Prostate gland (tissue), 2 donors: ENCODE data around the gene KDM4C. TPM values are rescaled to one million over a fixed set of nuclear protein-coding genes. Genes with fewer than 3 reads are reported as not detected.

Experiments
- DNase-seq: peaks from one replicate; pipeline ENCODE4 v3.0.0-alpha.2; 2019; ENCODE audit warnings: low spot score
- H3K27ac ChIP-seq, 2 donors: fragments of 200-600 bp; sonication (generic); 2 replicates each; pipeline ENCODE4 v1.5.1; 2017 to 2019
- H3K27me3 ChIP-seq: fragments of 200-600 bp; sonication (generic); replicated peaks from 2 replicates; pipeline ENCODE4 v1.5.1; 2019; ENCODE audit not compliant: insufficient read depth
- H3K36me3 ChIP-seq, 2 donors: fragments of 200-600 bp; sonication (generic); 1 replicate in 1 of 2; 2 replicates in 1 of 2; pipeline versions ENCODE4 v1.5.1 to v1.8.1; 2017 to 2019
- H3K4me1 ChIP-seq: fragments of 200-600 bp; sonication (generic); replicated peaks from 2 replicates; pipeline ENCODE4 v1.5.1; 2019
- H3K4me3 ChIP-seq, 2 donors: fragments of 200-600 bp; sonication (generic); 2 replicates each; pipeline ENCODE4 v1.5.1; 2017 to 2019
- H3K9me3 ChIP-seq: fragments of 200-600 bp; sonication (generic); 2 replicates; pipeline ENCODE4 v1.5.1; 2017
- POLR2A ChIP-seq: fragments of 450-650 bp; IDR thresholded peaks from one replicate; pipeline ENCODE4 v1.6.1; 2016; ENCODE audit warnings: antibody characterized with exemption, mild to moderate bottlenecking
- POLR2AphosphoS5 ChIP-seq: sonication (generic); formaldehyde crosslinking; IDR thresholded peaks from one replicate; pipeline ENCODE4 v1.6.1; 2017; ENCODE audit warnings: antibody characterized with exemption
- WGBS: methylation state at CpG from one replicate; pipeline ENCODE4 v1.1.5; 2018; 5-methylcytosine and 5-hydroxymethylcytosine counted together
- intact Hi-C: fragments of 100-400 bp; cut with DNase I; formaldehyde crosslinking; loops from one replicate; pipeline ENCODE4 v1.14.2; 2022
- total RNA-seq, 2 donors: library from RNA; depleted of rRNA; stranded (reverse); fragments of >200 nt; gene quantifications; one replicate each; pipeline ENCODE4 v1.1.0, GENCODE V29; 2016
- TF ChIP-seq, protein P1 (sequence below), 4 experiments: fragments of 200-600 bp in 2 of 4; fragments of 450-650 bp in 2 of 4; sonication (generic) in 2 of 4; IDR thresholded peaks; 1 replicate in 3 of 4; 2 replicates in 1 of 4; pipeline ENCODE4 v1.5.1; 2016 to 2019; ENCODE audit warnings: antibody characterized with exemption in 4 of 4, mild to moderate bottlenecking in 2 of 4, moderate library complexity in 2 of 4

The KDM4C gene
- total RNA-seq, 2 donors from 2014 or later = 18.1 to 27.7 TPM

DNA sequence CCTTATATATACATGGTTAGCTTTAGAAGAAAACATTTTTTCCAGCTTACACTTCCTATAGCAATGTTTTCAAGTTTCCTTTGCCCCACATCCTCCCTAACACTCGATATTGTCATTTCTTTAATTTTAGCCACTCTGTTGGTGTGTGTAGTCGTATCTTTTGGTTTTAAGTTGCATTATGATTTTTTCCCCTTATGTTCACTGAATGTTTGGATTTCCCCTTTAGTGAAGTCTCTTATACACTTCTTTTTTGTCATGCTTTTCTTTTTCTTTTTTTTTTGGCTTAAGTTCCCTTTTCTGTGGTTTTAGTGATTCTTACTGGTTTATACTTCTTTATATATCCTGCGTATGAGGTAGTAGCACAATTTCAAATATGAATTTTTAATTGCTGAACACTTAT is 58.8 kb downstream of the KDM4C start:
- Histone ChIP-seq H3K4me3 (no peak overlapping the region), H3K4me1 (no peaks in the 10 kb centered on the region), H3K9me3 (no peaks in the 10 kb centered on the region), H3K36me3 (no peaks in the 10 kb centered on the region), H3K27me3 (no peaks in the 10 kb centered on the region), H3K27ac (no peak overlapping the region)
- intact Hi-C loops = no loop called here
- TF ChIP-seq, protein P1, sequence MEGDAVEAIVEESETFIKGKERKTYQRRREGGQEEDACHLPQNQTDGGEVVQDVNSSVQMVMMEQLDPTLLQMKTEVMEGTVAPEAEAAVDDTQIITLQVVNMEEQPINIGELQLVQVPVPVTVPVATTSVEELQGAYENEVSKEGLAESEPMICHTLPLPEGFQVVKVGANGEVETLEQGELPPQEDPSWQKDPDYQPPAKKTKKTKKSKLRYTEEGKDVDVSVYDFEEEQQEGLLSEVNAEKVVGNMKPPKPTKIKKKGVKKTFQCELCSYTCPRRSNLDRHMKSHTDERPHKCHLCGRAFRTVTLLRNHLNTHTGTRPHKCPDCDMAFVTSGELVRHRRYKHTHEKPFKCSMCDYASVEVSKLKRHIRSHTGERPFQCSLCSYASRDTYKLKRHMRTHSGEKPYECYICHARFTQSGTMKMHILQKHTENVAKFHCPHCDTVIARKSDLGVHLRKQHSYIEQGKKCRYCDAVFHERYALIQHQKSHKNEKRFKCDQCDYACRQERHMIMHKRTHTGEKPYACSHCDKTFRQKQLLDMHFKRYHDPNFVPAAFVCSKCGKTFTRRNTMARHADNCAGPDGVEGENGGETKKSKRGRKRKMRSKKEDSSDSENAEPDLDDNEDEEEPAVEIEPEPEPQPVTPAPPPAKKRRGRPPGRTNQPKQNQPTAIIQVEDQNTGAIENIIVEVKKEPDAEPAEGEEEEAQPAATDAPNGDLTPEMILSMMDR (IDR thresholded peaks at IDR 0.05) = no peak
- no peak for TF ChIP-seq POLR2A
- no peak for TF ChIP-seq POLR2AphosphoS5
- WGBS = 95% methylated on average over 3 of the region's 3 CpGs
- no peak for DNase-seq

DNA sequence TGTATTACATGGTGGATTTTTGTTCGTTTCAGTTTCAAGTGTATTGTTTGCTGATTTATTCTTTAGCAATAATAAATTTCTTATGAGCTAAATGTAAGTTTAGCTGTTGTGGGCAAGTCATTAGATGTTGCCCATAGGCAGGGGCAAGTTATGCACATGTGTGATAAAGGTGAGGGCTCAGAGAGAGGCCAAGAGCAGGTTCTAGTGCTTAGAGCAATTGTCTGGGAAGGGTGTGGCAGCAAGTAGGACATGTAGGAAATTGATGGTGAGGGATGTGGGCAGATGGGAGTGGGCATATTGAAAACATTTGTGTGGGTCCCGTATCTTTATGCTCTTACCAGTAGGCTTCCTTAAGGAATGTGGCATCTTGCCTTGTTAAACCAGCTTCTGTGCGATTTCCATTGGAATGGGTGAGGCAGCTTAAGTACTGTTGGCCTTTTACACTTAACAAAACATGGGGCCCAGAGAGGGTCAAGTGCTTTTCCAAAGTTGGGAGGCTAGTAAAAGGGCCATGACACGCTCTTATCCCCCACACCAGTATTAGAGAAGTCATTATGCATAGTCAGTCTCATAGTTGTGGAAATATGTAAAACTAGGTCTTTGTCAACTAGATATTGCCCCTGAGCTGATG is 60.6 kb downstream of the KDM4C start:
- Histone ChIP-seq H3K4me3 (no peak overlapping the region), H3K9me3 (no peaks in the 10 kb centered on the region), H3K36me3 (no peaks in the 10 kb centered on the region), H3K4me1 (no peaks in the 10 kb centered on the region), H3K27me3 (no peaks in the 10 kb centered on the region), H3K27ac (no peak overlapping the region)
- no peak for DNase-seq
- WGBS = 93% methylated on average over 4 of the region's 4 CpGs
- TF ChIP-seq, protein P1 (IDR thresholded peaks at IDR 0.05) = no peak
- no peak for TF ChIP-seq POLR2A
- TF ChIP-seq POLR2AphosphoS5 = no peak
- intact Hi-C loops = no loop called here

DNA sequence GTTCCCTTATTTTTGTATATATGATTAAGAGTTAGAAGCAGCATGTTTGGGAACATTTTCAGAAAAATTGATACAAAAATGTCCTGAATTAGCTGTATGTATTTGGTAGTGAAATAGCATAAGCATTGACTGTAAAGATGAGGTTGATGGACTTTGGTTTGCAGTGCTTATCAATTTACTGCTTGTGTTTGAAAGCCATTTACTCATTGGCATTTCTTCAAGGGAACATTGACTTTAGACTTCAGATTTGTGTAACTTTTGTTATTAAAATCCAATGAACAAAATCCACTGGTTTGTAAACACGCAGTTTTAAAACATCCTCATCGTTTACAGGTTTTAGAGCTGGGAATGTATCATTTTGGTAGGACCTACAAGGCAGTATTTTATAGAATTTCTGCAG is 61.3 kb downstream of the KDM4C start:
- Histone ChIP-seq H3K27ac (no peak overlapping the region), H3K4me3 (no peak overlapping the region), H3K9me3 (no peaks in the 10 kb centered on the region), H3K27me3 (no peaks in the 10 kb centered on the region), H3K4me1 (no peaks in the 10 kb centered on the region), H3K36me3 (no peaks in the 10 kb centered on the region)
- TF ChIP-seq POLR2AphosphoS5 = no peak
- TF ChIP-seq POLR2A = no peak
- TF ChIP-seq, protein P1 (IDR thresholded peaks at IDR 0.05) = no peak
- DNase-seq = no peak
- WGBS = 56% methylated on average over 2 of the region's 2 CpGs
- intact Hi-C loops = no loop called here

DNA sequence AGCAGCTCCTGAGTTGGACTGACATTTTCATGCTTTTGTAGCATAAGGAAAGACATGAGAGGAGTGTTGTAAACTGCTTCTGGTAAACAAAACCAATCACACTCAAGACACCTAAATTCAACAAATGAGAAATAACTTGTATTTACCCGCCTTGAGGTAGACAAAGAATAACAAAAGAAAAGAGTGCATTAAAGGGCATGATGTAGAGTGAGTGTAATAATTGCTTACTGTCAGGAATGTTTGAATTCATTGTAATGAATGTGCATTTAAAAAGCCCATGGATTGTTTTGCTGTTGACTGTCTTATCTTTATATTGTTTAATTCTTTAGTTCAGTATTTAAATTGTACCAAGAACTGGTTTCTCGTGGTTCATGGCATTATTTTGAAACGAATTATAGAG is 61.8 kb downstream of the KDM4C start:
- intact Hi-C loops = no loop called here
- Histone ChIP-seq H3K27ac (no peak overlapping the region), H3K27me3 (no peaks in the 10 kb centered on the region), H3K4me1 (no peaks in the 10 kb centered on the region), H3K4me3 (no peak overlapping the region), H3K36me3 (no peaks in the 10 kb centered on the region), H3K9me3 (no peaks in the 10 kb centered on the region)
- TF ChIP-seq, protein P1 (IDR thresholded peaks at IDR 0.05) = no peak
- TF ChIP-seq POLR2A (no peak), POLR2AphosphoS5 (no peak)
- no peak for DNase-seq
- 67% methylated on average over 3 of the region's 3 CpGs for WGBS

DNA sequence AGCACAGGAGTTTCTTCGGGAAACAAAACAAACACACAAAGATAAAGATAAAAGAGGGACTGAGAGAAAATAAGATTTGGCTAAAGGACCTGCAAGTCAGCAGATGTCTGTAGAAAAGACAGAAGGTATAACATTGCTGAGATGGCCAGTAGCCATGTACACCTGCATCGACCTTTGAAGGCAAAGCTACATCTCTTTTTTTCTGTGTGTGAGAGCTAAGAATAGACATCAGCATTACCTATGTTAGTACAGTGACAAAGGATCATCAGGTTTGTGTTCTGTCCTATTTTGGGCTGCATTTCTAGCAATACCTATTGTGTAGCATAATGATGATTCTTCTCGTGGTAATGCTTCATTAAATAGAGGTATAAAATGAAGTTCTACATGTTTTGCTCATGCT is 64.9 kb downstream of the KDM4C start:
- Histone ChIP-seq H3K36me3 (no peaks in the 10 kb centered on the region), H3K9me3 (no peaks in the 10 kb centered on the region), H3K4me3 (no peak overlapping the region), H3K4me1 (no peaks in the 10 kb centered on the region), H3K27ac (no peak overlapping the region), H3K27me3 (no peaks in the 10 kb centered on the region)
- intact Hi-C loops = no loop called here
- WGBS = 47% methylated on average over 3 of the region's 3 CpGs
- TF ChIP-seq POLR2A (no peak), POLR2AphosphoS5 (no peak)
- TF ChIP-seq, protein P1 (IDR thresholded peaks at IDR 0.05) = no peak
- DNase-seq = no peak
